Parathyroid adenoma (tissue), 2 donors: ENCODE results near the gene PRR9.
A peak's percentile ranks its signal among the peaks of the same experiment; 100 is the strongest.

Experiments
- H2AFZ ChIP-seq: fragments of 300-600 bp; sonication (generic); one replicate; pipeline ENCODE4 v1.7.0; 2017; ENCODE audit warnings: antibody characterized with exemption, mild to moderate bottlenecking
- H3K27ac ChIP-seq: fragments of 300-600 bp; sonication (generic); one replicate; pipeline ENCODE4 v1.7.0; 2017
- H3K27me3 ChIP-seq: fragments of 300-600 bp; sonication (generic); one replicate; pipeline ENCODE4 v1.7.0; 2017; ENCODE audit warnings: low read length; ENCODE audit not compliant: control insufficient read depth, insufficient read depth
- H3K36me3 ChIP-seq: fragments of 300-600 bp; sonication (generic); one replicate; pipeline ENCODE4 v1.7.0; 2017; ENCODE audit warnings: low read length; ENCODE audit not compliant: control insufficient read depth, insufficient read depth
- H3K4me1 ChIP-seq: fragments of 300-600 bp; sonication (generic); one replicate; pipeline ENCODE4 v1.7.0; 2017; ENCODE audit warnings: control low read depth
- H3K4me2 ChIP-seq: fragments of 300-600 bp; sonication (generic); one replicate; pipeline ENCODE4 v1.7.0; 2017; ENCODE audit warnings: low read length
- H3K4me3 ChIP-seq: fragments of 300-600 bp; sonication (generic); one replicate; pipeline ENCODE4 v1.7.0; 2017; ENCODE audit warnings: low read depth, low read length
- H3K79me2 ChIP-seq: fragments of 300-600 bp; sonication (generic); one replicate; pipeline ENCODE4 v1.7.0; 2017; ENCODE audit warnings: control low read depth
- H3K9ac ChIP-seq: fragments of 300-600 bp; sonication (generic); one replicate; pipeline ENCODE4 v1.7.0; 2017; ENCODE audit warnings: mild to moderate bottlenecking
- H3K9me3 ChIP-seq: fragments of 300-600 bp; sonication (generic); one replicate; pipeline ENCODE4 v1.7.0; 2017; ENCODE audit warnings: low read length; ENCODE audit not compliant: control insufficient read depth
- TF ChIP-seq, protein P1 (sequence below): fragments of 300-600 bp; sonication (generic); IDR thresholded peaks from one replicate; pipeline ENCODE4 v1.7.0; 2017; ENCODE audit warnings: antibody characterized with exemption, mild to moderate bottlenecking
- donor health status: primary hyperparathyroidism.

PRR9 gene

GRCh38 chr1:153251988-153252387 is 34.6 kb downstream of the PRR9 start:
- Histone ChIP-seq H3K79me2 (no peaks in the 10 kb centered on the region), H3K4me1 (no peaks in the 10 kb centered on the region), H2AFZ (no peak overlapping the region), H3K4me3 (no peak overlapping the region), H3K4me2 (no peak overlapping the region), H3K27ac (no peak overlapping the region), H3K27me3 (no peaks in the 10 kb centered on the region), H3K9me3 (no peaks in the 10 kb centered on the region), H3K36me3 (no peaks in the 10 kb centered on the region), H3K9ac (no peak overlapping the region)
- TF ChIP-seq, protein P1, sequence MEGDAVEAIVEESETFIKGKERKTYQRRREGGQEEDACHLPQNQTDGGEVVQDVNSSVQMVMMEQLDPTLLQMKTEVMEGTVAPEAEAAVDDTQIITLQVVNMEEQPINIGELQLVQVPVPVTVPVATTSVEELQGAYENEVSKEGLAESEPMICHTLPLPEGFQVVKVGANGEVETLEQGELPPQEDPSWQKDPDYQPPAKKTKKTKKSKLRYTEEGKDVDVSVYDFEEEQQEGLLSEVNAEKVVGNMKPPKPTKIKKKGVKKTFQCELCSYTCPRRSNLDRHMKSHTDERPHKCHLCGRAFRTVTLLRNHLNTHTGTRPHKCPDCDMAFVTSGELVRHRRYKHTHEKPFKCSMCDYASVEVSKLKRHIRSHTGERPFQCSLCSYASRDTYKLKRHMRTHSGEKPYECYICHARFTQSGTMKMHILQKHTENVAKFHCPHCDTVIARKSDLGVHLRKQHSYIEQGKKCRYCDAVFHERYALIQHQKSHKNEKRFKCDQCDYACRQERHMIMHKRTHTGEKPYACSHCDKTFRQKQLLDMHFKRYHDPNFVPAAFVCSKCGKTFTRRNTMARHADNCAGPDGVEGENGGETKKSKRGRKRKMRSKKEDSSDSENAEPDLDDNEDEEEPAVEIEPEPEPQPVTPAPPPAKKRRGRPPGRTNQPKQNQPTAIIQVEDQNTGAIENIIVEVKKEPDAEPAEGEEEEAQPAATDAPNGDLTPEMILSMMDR: no peak

GRCh38 chr1:153253076-153253475 is 35.7 kb downstream of the PRR9 start:
- Histone ChIP-seq H3K4me1 (no peaks in the 10 kb centered on the region), H3K9me3 (no peaks in the 10 kb centered on the region), H2AFZ (no peak overlapping the region), H3K4me2 (no peak overlapping the region), H3K36me3 (no peaks in the 10 kb centered on the region), H3K79me2 (no peaks in the 10 kb centered on the region), H3K27me3 (no peaks in the 10 kb centered on the region), H3K4me3 (no peak overlapping the region), H3K27ac (no peak overlapping the region), H3K9ac (no peak overlapping the region)
- TF ChIP-seq, protein P1: no peak

DNA sequence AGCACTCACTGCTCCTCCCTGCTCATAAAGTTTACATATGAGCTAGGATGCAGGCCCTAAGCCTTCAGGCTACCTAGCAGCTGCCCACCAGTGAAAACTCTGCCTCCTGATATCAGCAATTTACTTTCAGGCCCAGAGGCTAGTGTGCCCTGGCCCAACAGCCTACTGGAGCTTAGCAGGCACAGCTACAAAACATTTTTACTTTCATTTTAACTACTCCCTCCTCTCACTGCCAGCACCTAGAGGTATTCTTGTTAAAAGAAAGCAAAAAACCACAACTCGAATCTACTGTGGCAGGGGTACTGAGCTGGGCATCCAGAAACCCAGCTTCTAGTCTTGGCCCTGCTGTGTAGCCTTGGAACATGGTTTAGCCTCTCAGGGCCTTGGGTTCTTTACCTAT is 36.3 kb downstream of the PRR9 start:
- no peaks in the 10 kb centered on the region for H3K9me3 ChIP-seq
- TF ChIP-seq, protein P1: no peak
- H3K27me3 ChIP-seq: no peaks in the 10 kb centered on the region
- no peak overlapping the region for H3K4me3 ChIP-seq
- H3K79me2 ChIP-seq: no peaks in the 10 kb centered on the region
- no peaks in the 10 kb centered on the region for H3K36me3 ChIP-seq
- no peak overlapping the region for H3K9ac ChIP-seq
- H3K27ac ChIP-seq: no peak overlapping the region
- H2AFZ ChIP-seq: no peak overlapping the region
- no peaks in the 10 kb centered on the region for H3K4me1 ChIP-seq
- H3K4me2 ChIP-seq: no peak overlapping the region

DNA sequence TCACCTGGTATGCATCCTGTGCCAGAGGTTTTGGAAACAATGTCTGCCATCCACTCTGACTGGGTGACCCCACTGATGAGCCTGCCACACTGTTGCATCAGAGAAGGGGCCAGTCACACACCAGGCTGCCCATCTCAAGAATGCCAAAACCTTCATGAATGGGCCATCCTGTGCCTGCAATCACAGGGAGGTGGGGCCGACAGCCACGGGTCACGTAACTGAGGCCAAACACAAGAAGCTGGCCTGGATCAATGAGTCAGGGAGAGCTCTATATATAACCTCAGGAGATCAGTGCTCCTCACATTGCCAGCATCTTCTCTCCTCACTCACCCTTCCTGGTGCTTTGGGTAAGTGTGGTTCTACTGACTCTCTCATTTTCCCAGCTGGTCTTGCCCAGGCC is 42.0 kb downstream of the PRR9 start, which contains the start of gene LORICRIN:
Gene LORICRIN, plus strand, starts transcription at position 301 of the 400 bp plus-strand sequence. CDS start 1,263 bp downstream, outside the sequence.
- no peak within 1 kb of the TSS for H3K9ac ChIP-seq
- no peak within 1 kb of the TSS for H3K4me3 ChIP-seq
- no peaks in the 10 kb centered on the region for H3K9me3 ChIP-seq
- no peaks in the 10 kb centered on the region for H3K4me1 ChIP-seq
- no peak within 1 kb of the TSS for H3K4me2 ChIP-seq
- no peaks in the 10 kb centered on the region for H3K27me3 ChIP-seq
- H3K36me3 ChIP-seq: no peaks in the 10 kb centered on the region
- TF ChIP-seq, protein P1: no peak
- no peak within 1 kb of the TSS for H2AFZ ChIP-seq
- no peaks in the 10 kb centered on the region for H3K79me2 ChIP-seq
- no peak within 1 kb of the TSS for H3K27ac ChIP-seq

- Histone ChIP-seq H3K4me3 (peak overlapping the region; percentile 42), H3K36me3 (no peaks in the 10 kb centered on the region), H3K9me3 (no peaks in the 10 kb centered on the region), H3K4me1 (no peaks in the 10 kb centered on the region), H2AFZ (no peak overlapping the region), H3K79me2 (no peaks in the 10 kb centered on the region), H3K27me3 (no peaks in the 10 kb centered on the region), H3K4me2 (peak overlapping the region; percentile 69), H3K9ac (no peak overlapping the region), H3K27ac (no peak overlapping the region)
- TF ChIP-seq, protein P1: no peak
Measured at GRCh38 chr1:153260585-153261280, 43.3 kb downstream of the PRR9 start.
